ENCODE measurements around the gene LPP. TPM values are rescaled to one million over a fixed set of nuclear protein-coding genes. Genes with fewer than 3 reads are reported as not detected.

The LPP gene
- total RNA-seq, 6 experiments from 2014 or later = 41.5 to 90.5 (median 69.5) TPM

DNA sequence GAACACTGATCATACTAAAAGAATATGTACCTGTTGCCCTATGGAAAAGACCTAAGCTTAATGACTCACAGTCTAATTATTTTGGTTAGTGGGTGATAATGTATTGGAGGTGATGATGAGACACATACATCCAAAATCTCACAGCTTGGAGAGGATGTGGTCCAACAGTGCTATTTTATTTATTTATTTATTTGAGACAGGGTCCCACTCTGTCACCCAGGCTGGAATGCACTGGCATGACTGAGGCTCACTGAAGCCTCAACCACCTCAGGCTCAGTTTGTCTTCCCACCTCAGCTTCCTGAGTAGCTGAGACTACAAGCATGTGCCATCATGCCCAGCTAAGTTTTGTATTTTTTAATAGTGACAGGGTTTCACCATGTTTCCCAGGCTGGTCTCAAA, 35.0 kb downstream of the LPP start:
- Histone ChIP-seq H3K9me3 (no peaks in the 10 kb centered on the region), H3K27me3 (no peaks in the 10 kb centered on the region), H3K27ac (peak overlapping the region in 1 of 3 donors; percentile 14), H3K4me1 (peaks cover 0 to 65% (median 10%) of the 10 kb centered on the region in 4 donors), H3K4me3 (no peak overlapping the region), H3K36me3 (peaks cover 0 to 7% (median 2%) of the 10 kb centered on the region in 4 donors)
- TF ChIP-seq POLR2A (IDR thresholded peaks at IDR 0.05) = no peak
- TF ChIP-seq, protein P1, sequence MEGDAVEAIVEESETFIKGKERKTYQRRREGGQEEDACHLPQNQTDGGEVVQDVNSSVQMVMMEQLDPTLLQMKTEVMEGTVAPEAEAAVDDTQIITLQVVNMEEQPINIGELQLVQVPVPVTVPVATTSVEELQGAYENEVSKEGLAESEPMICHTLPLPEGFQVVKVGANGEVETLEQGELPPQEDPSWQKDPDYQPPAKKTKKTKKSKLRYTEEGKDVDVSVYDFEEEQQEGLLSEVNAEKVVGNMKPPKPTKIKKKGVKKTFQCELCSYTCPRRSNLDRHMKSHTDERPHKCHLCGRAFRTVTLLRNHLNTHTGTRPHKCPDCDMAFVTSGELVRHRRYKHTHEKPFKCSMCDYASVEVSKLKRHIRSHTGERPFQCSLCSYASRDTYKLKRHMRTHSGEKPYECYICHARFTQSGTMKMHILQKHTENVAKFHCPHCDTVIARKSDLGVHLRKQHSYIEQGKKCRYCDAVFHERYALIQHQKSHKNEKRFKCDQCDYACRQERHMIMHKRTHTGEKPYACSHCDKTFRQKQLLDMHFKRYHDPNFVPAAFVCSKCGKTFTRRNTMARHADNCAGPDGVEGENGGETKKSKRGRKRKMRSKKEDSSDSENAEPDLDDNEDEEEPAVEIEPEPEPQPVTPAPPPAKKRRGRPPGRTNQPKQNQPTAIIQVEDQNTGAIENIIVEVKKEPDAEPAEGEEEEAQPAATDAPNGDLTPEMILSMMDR (IDR thresholded peaks at IDR 0.05) = no peak
- intact Hi-C loops (cut with DNase I) = no loop called here
- DNase-seq (no peak), ATAC-seq (no peak)

DNA sequence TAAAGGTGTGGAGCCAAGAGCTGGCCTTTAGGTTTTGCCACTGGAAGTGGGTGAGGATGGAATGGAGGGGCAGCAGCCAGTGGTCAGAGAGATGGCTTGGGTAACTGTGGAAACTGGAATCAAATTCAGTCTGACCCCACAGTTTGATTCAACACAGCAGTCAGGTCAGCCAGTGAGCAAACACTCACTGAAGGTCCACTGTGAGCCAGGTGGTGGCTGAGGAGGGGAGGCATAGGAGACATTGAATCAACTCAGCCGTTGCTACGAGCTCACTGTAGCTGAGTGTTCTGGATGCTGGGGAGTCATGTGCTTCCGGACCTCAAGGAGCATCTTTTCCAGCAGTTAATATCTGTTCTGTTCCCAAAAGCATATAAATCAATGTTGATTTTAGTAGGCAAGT, 37.5 kb downstream of the LPP start:
- DNase-seq (no peak), ATAC-seq (peak; percentile 44 to 61 (median 56))
- no peak overlapping the region for H3K27ac ChIP-seq
- WGBS (ENCODE audit: insufficient coverage, low coverage, low lambda C conversion rate, missing lambda C conversion rate) = 100% methylated on average over 1 of the region's 3 CpGs
- TF ChIP-seq POLR2A (IDR thresholded peaks at IDR 0.05) = no peak
- TF ChIP-seq, protein P1 (IDR thresholded peaks at IDR 0.05) = no peak
- intact Hi-C loops (cut with DNase I) = no loop called here
- H3K4me1 ChIP-seq = peaks cover 0 to 44% (median 5%) of the 10 kb centered on the region in 4 donors
- no peaks in the 10 kb centered on the region for H3K27me3 ChIP-seq
- H3K4me3 ChIP-seq = no peak overlapping the region
- H3K9me3 ChIP-seq = no peaks in the 10 kb centered on the region
- H3K36me3 ChIP-seq = peaks cover 0 to 7% (median 2%) of the 10 kb centered on the region in 4 donors

GRCh38 chr3:188192034-188192433, 38.1 kb downstream of the LPP start:
- DNase-seq (no peak), ATAC-seq (no peak)
- Histone ChIP-seq H3K4me3 (no peak overlapping the region), H3K27me3 (no peaks in the 10 kb centered on the region), H3K9me3 (no peaks in the 10 kb centered on the region), H3K27ac (no peak overlapping the region), H3K4me1 (peaks cover 0 to 43% (median 5%) of the 10 kb centered on the region in 4 donors), H3K36me3 (peaks cover 0 to 7% (median 2%) of the 10 kb centered on the region in 4 donors)
- intact Hi-C loops (cut with DNase I) = no loop called here
- TF ChIP-seq, protein P1 (IDR thresholded peaks at IDR 0.05) = no peak
- no peak for TF ChIP-seq POLR2A (IDR thresholded peaks at IDR 0.05)
- WGBS (ENCODE audit: insufficient coverage, low coverage, low lambda C conversion rate, missing lambda C conversion rate) = 90% methylated on average over 2 of the region's 2 CpGs

- ATAC-seq = no peak
- WGBS (ENCODE audit: insufficient coverage, low coverage, low lambda C conversion rate, missing lambda C conversion rate) = 78% methylated on average over 2 of the region's 2 CpGs
- intact Hi-C loops (cut with DNase I) = no loop called here
Observed at GRCh38 chr3:188194332-188194731, 40.4 kb downstream of the LPP start.

More at GRCh38 chr3:188194332-188194731, 40.4 kb downstream of the LPP start:
- Histone ChIP-seq H3K4me1 (peaks cover 0 to 32% (median 3%) of the 10 kb centered on the region in 4 donors), H3K27ac (no peak overlapping the region), H3K9me3 (no peaks in the 10 kb centered on the region), H3K4me3 (no peak overlapping the region), H3K36me3 (peaks cover 0 to 4% (median 2%) of the 10 kb centered on the region in 4 donors), H3K27me3 (no peaks in the 10 kb centered on the region)
- DNase-seq = no peak
- TF ChIP-seq POLR2A (IDR thresholded peaks at IDR 0.05) = no peak
- TF ChIP-seq, protein P1 (IDR thresholded peaks at IDR 0.05) = no peak

Data from right lobe of liver (tissue), 6 donors.